Right lobe of liver (tissue), 4 donors: ENCODE data around the gene KDM8.

Experiments used
- POLR2A ChIP-seq: fragments of 450-650 bp; IDR thresholded peaks from one replicate; pipeline ENCODE4 v1.6.1; 2017; ENCODE audit warnings: antibody characterized with exemption, mild to moderate bottlenecking
- TF ChIP-seq, protein P1 (sequence below), 4 donors: fragments of 200-600 bp in 3 of 4; fragments of 450-650 bp in 1 of 4; IDR thresholded peaks; one replicate each; pipeline versions ENCODE4 v1.5.1 to v1.8.0; 2016 to 2022; ENCODE audit warnings: antibody characterized with exemption in 4 of 4, mild to moderate bottlenecking in 2 of 4
- donor health status: DM: no; HTN: no; CAD: no.
- donor health status: DM: no; HTN: no; CAD: no.
- donor health status: DM: no; HTN: yes; CAD: no.

DNA sequence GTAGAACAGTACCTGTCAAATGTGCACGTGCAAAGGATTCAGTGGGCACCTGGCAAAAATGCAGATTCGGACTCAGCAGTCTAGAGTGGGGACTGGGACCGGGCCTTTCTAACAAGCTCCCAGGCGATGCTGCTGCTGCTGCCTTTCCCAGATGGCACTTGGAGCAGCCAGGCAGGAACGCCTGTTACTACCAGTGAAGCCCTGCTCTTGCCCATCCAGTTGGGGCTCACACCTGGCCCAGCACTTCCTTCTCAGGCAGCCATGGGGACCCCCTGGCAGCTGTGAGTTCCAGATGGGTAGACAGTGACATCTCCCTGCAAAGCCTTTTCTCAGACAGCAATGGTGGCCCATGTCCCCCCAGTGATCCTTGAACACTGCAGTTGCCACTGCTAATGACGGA, 30.4 kb downstream of the KDM8 start:
- TF ChIP-seq, protein P1, sequence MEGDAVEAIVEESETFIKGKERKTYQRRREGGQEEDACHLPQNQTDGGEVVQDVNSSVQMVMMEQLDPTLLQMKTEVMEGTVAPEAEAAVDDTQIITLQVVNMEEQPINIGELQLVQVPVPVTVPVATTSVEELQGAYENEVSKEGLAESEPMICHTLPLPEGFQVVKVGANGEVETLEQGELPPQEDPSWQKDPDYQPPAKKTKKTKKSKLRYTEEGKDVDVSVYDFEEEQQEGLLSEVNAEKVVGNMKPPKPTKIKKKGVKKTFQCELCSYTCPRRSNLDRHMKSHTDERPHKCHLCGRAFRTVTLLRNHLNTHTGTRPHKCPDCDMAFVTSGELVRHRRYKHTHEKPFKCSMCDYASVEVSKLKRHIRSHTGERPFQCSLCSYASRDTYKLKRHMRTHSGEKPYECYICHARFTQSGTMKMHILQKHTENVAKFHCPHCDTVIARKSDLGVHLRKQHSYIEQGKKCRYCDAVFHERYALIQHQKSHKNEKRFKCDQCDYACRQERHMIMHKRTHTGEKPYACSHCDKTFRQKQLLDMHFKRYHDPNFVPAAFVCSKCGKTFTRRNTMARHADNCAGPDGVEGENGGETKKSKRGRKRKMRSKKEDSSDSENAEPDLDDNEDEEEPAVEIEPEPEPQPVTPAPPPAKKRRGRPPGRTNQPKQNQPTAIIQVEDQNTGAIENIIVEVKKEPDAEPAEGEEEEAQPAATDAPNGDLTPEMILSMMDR (IDR thresholded peaks at IDR 0.05): no peak
- TF ChIP-seq POLR2A: no peak
